Measurements from ENCODE around the gene FKBP3. TPM values are rescaled to one million over a fixed set of nuclear protein-coding genes. Genes with fewer than 3 reads are reported as not detected.

The FKBP3 gene
- total and polyA plus RNA-seq, 2 experiments from 2014 or later = 114 to 699 TPM

GRCh38 chr14:45104561-45104960, 29.7 kb downstream of the FKBP3 start:
- H3K79me2 ChIP-seq (replicated peaks; ENCODE audit: insufficient read depth) = peaks cover 7% of the 10 kb centered on the region; the same call in 1 of the 2 replicates
- no peak overlapping the region for H3K27ac Mint-ChIP-seq
- no peaks in the 10 kb centered on the region for H3K4me1 ChIP-seq (ENCODE audit: insufficient read depth)
- no peaks in the 10 kb centered on the region for H3F3A ChIP-seq (replicated peaks; ENCODE audit: low read depth)
- peaks cover 27% of the 10 kb centered on the region; the same call in 1 of the 2 replicates for H3K36me3 ChIP-seq (ENCODE audit: insufficient read depth)
- H3K36me3 Mint-ChIP-seq (ENCODE audit: low read depth) = peaks cover 61% of the 10 kb centered on the region
- DNase-seq (ENCODE audit: low spot score) (no peak), ATAC-seq (no peak)
- H3K27me3 Mint-ChIP-seq (ENCODE audit: insufficient read depth, low read depth, poor library complexity) = peaks cover under 1% of the 10 kb centered on the region
- no peaks in the 10 kb centered on the region for H3K9me3 Mint-ChIP-seq
- no peaks in the 10 kb centered on the region for H3K9me2 ChIP-seq (ENCODE audit: insufficient read depth)
- no peak overlapping the region for H3K4me2 ChIP-seq
- TF ChIP-seq EZH2 (IDR thresholded peaks at IDR 0.05; ENCODE audit: low read depth, unreplicated experiment) (no peak), CREB1 (CRISPR knock-in tag; IDR thresholded peaks at IDR 0.05; ENCODE audit: low read depth) (no peak), CTCF (conservative IDR thresholded peaks at IDR 0.05; ENCODE audit: low read depth in 2 of 2) (no peak), ETS1 (IDR thresholded peaks at IDR 0.05) (no peak), POLR2AphosphoS5 (IDR thresholded peaks at IDR 0.05; ENCODE audit: low read depth) (no peak), STAT1 (IDR thresholded peaks at IDR 0.05; ENCODE audit: unreplicated experiment) (no peak), ZNF114 (CRISPR knock-in tag; IDR thresholded peaks at IDR 0.05) (no peak), REST (IDR thresholded peaks at IDR 0.05; ENCODE audit: unreplicated experiment) (no peak), JUNB (IDR thresholded peaks at IDR 0.05; ENCODE audit: unreplicated experiment) (no peak), NANOG (IDR thresholded peaks at IDR 0.05; ENCODE audit: borderline replicate concordance) (no peak), ZNF331 (CRISPR knock-in tag; IDR thresholded peaks at IDR 0.05; ENCODE audit: low read depth) (no peak), EZH2phosphoT487 (IDR thresholded peaks at IDR 0.05; ENCODE audit: unreplicated experiment) (no peak), ZNF462 (CRISPR knock-in tag; IDR thresholded peaks at IDR 0.05) (no peak)
- no peaks in the 10 kb centered on the region for H3K4me1 Mint-ChIP-seq
- no peaks in the 10 kb centered on the region for H3K27me3 ChIP-seq (ENCODE audit: insufficient read depth)
- H3K4me3 Mint-ChIP-seq = no peak overlapping the region
- H4K20me1 ChIP-seq (replicated peaks; ENCODE audit: insufficient read depth) = no peaks in the 10 kb centered on the region; the same call in 1 of the 2 replicates
- H3K27ac ChIP-seq (ENCODE audit: low read depth) = no peak overlapping the region
- no peak overlapping the region for H3K4me3 ChIP-seq
- H2AFZ ChIP-seq = no peak overlapping the region
